GM12872 (cell line): ENCODE measurements around the gene VSIG4.

Experiments
- TF ChIP-seq, protein P1 (sequence below): IDR thresholded peaks from 3 replicates; pipeline ENCODE4 v1.5.1; 2011; ENCODE audit warnings: low read depth, mild to moderate bottlenecking, low read length, moderate library complexity; ENCODE audit not compliant: insufficient read depth

VSIG4 gene

DNA sequence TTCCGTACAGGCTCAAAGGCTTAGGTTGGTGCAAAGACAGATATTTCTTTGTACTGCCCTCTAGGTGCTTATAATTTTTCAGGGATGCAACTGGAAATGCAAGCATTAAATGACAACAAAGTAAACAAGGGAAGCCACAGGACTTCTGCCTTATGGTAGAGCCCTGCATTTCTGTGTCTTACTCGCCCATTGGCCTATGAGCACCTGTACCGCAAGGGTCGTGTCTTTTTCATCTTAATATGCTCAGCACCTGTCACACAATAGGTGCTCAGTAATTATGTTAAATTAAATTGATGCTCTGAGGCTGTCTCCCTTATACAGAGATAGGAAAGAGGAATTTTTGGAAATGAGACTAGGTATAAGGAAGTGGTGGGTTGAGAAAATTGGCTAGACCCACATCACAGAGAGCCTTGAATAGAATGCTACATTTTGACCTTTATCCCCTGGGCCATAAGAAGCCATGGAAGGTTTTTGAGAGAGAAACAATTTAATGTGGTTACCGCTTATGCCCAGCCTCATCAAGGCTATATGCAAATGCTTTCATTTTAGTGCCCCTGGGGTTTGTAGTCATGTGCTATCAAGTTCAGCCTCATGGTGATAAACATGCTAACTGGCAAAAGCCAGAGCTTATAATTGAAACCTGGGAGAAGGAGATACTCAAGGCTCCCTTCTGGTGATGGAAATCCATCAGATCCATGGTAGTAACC lies 16.3 kb downstream of the VSIG4 start:
- TF ChIP-seq, protein P1, sequence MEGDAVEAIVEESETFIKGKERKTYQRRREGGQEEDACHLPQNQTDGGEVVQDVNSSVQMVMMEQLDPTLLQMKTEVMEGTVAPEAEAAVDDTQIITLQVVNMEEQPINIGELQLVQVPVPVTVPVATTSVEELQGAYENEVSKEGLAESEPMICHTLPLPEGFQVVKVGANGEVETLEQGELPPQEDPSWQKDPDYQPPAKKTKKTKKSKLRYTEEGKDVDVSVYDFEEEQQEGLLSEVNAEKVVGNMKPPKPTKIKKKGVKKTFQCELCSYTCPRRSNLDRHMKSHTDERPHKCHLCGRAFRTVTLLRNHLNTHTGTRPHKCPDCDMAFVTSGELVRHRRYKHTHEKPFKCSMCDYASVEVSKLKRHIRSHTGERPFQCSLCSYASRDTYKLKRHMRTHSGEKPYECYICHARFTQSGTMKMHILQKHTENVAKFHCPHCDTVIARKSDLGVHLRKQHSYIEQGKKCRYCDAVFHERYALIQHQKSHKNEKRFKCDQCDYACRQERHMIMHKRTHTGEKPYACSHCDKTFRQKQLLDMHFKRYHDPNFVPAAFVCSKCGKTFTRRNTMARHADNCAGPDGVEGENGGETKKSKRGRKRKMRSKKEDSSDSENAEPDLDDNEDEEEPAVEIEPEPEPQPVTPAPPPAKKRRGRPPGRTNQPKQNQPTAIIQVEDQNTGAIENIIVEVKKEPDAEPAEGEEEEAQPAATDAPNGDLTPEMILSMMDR, result no peak

DNA sequence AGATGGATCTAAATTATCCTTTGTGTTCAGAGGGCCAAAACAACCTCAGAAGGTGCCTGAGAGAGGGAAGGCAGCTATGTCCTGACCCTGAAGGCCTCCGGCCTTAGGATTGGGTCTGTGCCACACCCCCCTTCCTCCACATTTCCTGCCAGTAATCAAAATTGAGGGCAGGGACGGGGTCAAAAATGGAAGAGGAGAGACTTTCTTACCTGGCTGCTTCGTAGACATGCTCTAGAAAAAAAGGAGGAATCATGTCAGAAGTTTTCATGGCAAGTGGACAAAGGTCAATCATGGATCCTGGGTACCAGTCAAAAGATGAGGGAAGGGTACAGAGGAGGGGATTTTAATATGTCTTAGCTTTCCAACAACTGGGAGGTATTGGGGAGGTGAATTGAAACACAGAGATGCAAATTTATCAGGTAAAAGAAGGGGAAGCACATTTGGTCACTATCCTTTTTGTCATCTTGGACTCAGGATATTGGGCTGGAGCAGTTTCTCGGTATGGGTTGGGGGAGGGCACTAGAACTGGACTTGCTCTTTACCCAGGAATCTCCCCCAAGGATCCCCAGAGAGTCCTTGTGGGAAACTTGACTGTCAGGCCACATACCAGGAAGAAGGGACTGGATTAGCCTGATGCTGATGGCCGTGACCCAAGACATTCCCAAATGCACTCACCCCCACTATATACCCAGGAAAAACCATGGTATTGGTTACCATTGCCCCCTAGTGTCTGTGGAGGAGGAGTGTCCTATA lies 17.1 kb downstream of the VSIG4 start:
- TF ChIP-seq, protein P1, result peak; percentile 30; the same call in 1 of the 3 replicates

DNA sequence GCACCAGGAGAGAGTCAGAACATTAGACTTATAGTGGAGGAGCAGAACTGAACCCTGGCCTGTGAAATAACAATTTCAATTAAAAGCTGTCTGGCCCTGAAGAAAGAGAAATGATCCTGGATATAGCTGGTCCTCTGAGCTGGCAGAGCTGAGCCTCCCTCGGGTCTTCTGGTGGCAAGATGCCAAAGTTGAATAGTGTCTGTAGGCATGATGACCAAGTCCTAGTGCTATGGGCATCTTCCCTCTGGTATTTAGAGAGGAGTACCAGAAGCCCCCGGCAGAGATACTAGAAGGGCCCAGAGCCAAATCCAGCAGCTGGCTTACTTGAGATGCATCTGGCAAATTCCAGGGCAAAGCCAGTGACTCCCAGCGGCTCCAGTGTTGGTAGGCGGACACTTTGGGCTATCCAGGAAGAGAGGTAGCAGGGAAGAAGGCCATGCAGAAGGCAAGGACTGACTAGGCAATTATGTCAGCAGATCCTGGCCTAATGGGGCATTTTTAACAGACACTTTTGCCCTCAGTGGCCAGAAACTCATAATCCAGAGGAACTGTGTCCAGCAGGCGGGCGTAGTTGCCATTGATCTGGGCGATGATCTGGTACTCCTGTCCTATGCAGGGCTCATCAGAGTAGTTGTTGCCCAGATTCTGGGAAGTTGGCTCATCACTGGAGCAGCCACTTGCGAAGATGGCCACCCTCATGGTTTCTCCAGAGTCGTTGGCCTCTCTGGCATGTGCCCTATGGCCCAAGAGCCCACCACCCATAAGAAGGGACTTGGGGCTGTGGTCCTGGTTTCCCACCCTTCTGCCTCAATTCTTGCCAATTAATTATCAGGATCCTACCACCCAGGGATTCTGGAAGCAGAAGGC lies 17.9 kb downstream of the VSIG4 start:
- TF ChIP-seq, protein P1, result no peak

DNA sequence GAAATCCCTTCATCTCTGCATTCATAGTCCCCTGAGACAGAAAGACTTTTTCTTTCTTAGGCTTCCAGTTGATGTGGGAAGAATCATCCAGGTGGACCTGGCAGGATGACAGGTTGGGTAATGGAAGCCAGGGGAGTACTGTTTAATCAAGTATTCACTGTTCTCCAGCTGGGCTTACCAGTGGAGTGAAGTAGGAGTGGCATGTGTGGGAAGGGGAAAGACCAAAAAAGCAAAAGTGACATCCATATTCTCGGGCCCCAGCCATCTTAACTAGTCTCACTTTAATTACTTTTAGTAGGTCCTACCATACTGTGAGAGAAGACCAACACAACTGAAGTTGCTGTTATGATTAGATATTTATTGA lies 18.5 kb downstream of the VSIG4 start:
- TF ChIP-seq, protein P1, result no peak

DNA sequence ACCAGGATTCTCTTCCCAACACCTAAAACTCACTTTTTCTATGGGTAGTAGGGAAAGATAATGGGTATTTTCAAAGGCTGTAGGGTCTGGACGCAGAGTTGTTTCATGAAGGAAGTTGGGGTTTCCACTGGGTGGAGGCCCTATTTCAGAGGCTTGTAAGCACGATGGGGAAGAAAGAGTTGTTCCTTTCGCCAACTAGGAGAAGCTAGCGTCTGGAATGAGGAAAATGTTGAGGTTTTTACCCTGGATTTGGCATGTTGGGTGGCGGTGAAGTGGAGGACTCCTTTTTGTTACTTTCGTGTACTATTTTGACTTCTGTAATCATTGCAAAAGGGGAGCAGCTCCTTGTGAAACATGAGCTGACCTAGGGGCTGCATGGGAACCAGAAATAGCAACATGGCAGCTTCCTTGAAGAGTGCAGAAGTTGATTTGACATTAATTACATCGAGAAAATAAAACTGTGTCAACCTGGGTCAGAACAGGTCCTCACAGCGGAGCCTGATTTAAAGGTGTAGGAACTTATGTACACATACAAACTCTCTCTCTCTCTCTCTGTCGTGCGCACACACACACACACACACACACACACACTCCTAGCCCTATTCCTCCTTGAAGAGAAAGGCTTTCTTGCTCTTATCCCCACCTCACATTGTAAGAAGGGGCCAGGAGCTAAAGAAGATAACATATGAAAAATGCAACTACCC lies 19.1 kb downstream of the VSIG4 start:
- TF ChIP-seq, protein P1, result no peak

DNA sequence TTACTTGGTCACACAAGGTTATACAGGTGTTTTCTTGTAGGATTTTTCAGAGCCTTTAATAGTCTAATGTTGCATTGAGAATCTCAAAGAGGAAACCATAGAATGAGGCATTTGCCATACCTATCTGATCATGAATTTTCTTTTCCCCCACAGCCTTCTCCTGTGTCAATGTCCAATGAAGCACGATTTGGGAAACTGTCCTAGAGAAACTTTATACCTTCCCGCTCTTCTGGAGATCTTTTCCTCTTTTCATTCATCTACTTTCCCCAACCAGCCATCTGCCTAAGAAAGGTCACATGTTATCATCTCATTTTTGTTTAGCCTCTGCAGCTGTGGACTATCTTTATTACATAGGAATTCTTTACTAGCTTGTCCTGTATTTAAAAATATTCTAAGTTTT lies 19.9 kb downstream of the VSIG4 start:
- TF ChIP-seq, protein P1, result no peak
